Activated T-helper 1 cell treated with anti-CD3 and anti-CD28 coated beads, Interleukin-2, amount 50 U/mL, for 16 hours (primary cell): ENCODE results near the gene FBXO40.
"Not testable (repeated sequence)": the region's sequence is repeated elsewhere in the genome, so short reads cannot be mapped to it uniquely, and the experiment has no call there.

Source experiments
- DNase-seq, 2 donors: peaks; one replicate each; pipeline ENCODE4 v3.0.0-alpha.2; 2020; ENCODE audit warnings: low read depth in 1 of 2, low spot score in 1 of 2

The FBXO40 gene, protein sequence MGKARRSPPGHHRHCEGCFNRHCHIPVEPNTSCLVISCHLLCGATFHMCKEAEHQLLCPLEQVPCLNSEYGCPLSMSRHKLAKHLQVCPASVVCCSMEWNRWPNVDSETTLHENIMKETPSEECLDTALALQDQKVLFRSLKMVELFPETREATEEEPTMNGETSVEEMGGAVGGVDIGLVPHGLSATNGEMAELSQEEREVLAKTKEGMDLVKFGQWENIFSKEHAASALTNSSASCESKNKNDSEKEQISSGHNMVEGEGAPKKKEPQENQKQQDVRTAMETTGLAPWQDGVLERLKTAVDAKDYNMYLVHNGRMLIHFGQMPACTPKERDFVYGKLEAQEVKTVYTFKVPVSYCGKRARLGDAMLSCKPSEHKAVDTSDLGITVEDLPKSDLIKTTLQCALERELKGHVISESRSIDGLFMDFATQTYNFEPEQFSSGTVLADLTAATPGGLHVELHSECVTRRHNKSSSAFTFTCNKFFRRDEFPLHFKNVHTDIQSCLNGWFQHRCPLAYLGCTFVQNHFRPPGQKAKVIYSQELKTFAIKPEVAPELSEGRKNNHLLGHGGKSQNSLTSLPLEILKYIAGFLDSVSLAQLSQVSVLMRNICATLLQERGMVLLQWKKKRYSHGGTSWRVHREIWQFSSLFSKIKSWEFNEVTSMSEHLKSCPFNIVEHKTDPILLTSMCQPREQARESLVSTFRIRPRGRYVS

DNA sequence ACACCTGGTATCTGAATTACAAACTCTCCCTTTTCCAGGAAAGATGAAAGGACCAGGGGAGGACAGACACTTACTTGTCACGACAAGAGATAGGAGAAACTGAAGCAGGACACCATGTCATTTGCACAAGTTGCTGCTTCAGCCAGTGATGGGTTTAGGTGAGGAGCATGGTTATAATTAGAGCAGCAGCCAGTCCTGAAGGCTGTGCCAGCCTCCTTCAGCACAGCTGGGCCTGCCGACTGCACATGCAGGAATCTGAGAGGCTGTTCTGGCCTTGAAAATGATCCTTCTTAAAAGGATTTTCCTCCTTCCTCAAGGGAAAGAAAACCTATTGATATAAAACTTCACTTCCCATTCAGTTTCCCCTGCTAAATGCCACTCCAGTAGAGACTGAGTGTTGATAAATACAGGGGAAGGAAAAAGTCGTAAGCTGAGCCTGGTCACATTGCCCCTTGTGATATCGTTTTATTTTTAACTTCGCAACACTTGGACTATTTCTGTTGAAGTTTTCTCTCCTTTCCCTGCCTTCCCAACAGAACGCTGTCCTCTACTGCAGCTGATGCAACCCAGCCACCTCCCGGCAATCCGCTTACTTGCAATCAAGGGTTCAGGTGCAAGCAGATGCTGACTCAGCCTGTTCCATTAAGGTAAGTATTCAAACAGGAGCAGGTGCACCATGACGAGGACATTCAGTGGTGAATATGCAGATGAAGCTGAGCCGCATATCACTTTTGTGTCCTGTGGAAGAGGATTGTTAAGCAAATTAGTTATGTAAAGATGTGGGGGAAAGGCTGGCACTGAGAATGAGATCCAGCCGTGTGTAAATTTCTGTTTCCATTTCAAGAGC lies at the start of gene FBXO40:
Gene FBXO40 (plus strand): TSS at position 524 of the 847 bp plus-strand sequence. CDS start 27,197 bp downstream, outside the sequence.
- no peak for DNase-seq

- no peak for DNase-seq
Observed at GRCh38 chr3:121545049-121545573, 48.1 kb upstream of the FBXO40 start.

GRCh38 chr3:121545574-121546455 lies 47.4 kb upstream of the FBXO40 start, which contains the start of gene POLQ:
POLQ (minus strand) TSS chr3:121545988; CDS start chr3:121545877, 111 bp downstream.
- peak; percentile 69 to 72 for DNase-seq

- no peak for DNase-seq
Observed at GRCh38 chr3:121552379-121552778, 40.8 kb upstream of the FBXO40 start.

GRCh38 chr3:121552797-121553196 lies 40.4 kb upstream of the FBXO40 start:
- no peak for DNase-seq

GRCh38 chr3:121557426-121557934 lies 35.7 kb upstream of the FBXO40 start:
- DNase-seq, result no peak

- DNase-seq, result no peak
Observed at GRCh38 chr3:121562148-121562547, 31.0 kb upstream of the FBXO40 start.

DNA sequence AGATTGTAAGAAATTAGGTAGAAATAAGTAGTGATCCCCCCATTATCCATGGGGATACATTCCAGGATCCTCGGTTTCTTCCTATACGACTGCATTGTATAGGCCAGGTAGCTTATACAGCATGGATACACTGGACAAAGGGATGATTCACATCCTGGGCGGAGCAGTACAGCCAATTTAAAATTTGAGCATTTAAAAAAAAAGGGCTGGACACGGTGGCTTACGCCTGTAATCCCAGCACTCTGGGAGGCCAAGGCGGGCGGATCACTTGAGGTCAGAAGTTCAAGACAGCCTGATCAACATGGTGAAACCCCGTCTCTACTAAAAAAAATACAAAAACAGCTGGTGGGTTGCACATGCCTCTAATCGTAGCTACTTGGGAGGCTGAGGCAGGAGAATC lies 26.4 kb upstream of the FBXO40 start:
- DNase-seq, result no peak

DNA sequence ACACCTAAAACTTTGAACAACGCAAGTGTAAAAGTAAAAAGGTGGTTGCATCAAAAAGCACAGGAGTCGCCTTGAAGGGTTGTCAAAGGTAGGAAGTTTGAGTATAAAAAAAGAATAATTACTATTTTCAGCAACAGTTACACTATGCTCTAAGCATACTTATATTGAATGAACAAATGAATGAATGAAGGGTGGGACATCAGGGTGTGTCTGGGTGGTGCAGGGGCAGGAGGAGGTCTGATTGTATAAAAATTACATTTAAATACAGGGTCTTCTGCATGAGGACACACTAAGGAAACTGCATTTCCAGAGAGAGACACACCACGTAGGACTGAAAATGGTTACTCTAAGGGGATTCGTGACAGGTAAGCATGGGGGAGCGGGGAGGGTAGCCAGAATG lies 25.5 kb upstream of the FBXO40 start, which contains the start of gene ARGFX:
Gene ARGFX (plus strand): TSS at position 301 of the 400 bp plus-strand sequence. CDS start 2,765 bp downstream, outside the sequence.
- DNase-seq, result no peak

DNA sequence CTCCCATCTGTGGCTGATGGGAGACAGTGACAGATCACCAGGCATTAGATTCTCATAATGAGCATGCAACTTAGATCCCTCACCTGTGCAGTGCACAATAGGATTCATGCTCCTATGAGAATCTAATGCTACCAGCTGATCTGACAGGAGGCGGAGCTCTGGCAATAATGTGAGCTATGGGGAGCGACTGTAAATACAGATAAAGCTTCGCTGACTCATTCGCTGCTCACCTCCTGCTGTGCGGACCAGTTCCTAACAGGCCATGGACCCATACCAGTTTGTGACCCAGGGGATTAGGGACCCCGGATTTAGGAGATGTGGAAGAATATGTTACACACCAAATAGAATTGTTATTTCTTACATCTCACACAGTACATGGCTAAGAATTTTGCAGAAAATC lies 18.7 kb upstream of the FBXO40 start:
- no peak for DNase-seq

GRCh38 chr3:121581691-121582090 lies 11.5 kb upstream of the FBXO40 start:
- no peak for DNase-seq

- no peak for DNase-seq
Observed at GRCh38 chr3:121584418-121584817, 8.8 kb upstream of the FBXO40 start.

- DNase-seq, result not testable (repeated sequence)
Observed at GRCh38 chr3:121593806-121594205, 627 bp downstream of the FBXO40 start.

GRCh38 chr3:121594850-121595249 lies 1.7 kb downstream of the FBXO40 start:
- DNase-seq, result no peak

- DNase-seq, result no peak
Observed at GRCh38 chr3:121595765-121596406, 2.7 kb downstream of the FBXO40 start.

- DNase-seq, result no peak
Observed at GRCh38 chr3:121598564-121598963, 5.4 kb downstream of the FBXO40 start.

GRCh38 chr3:121599900-121600299 lies 6.7 kb downstream of the FBXO40 start:
- not testable (repeated sequence) for DNase-seq

DNA sequence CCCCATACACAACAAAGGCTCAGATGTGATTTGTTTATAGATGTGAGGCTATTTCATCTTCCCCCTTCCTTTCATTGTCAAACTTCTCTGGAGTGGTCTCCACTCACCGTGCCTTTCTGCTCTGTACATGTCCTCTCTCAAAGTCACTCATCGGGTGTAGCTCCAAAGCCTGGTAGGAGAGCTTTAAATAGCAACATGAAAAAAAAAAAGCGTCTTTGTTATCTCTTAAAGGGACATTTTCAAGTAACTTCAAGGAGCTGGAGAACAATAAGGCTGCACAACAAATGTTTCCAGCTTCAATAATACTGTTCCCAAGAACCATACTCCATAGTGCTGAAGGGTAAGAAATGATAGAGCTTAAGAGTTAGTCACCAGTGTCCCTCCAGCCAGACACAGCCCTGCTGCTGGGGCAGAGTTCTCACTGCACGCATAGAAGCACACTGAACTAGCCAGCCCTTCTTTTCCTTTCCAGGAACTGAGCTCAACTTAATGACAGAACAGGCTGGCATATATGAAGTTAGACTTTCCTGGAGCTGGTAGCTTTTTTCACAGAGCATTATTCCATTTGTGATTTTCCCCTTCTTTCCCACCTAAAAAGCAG lies 8.1 kb downstream of the FBXO40 start:
- DNase-seq, result no peak

GRCh38 chr3:121604759-121605158 lies 11.6 kb downstream of the FBXO40 start:
- DNase-seq, result no peak
